GM19324 (cell line): ENCODE results near the gene SERPINB1.
"Not testable (repeated sequence)": the region's sequence is repeated elsewhere in the genome, so short reads cannot be mapped to it uniquely, and the experiment has no call there.

Experiments used
- ATAC-seq: cut with Tn5 transposase; IDR thresholded peaks from one replicate; pipeline ENCODE4 v1.9.1; 2021; ENCODE audit warnings: mild to moderate bottlenecking, moderate library complexity; ENCODE audit not compliant: unreplicated experiment, low FRiP score

Gene SERPINB1

DNA sequence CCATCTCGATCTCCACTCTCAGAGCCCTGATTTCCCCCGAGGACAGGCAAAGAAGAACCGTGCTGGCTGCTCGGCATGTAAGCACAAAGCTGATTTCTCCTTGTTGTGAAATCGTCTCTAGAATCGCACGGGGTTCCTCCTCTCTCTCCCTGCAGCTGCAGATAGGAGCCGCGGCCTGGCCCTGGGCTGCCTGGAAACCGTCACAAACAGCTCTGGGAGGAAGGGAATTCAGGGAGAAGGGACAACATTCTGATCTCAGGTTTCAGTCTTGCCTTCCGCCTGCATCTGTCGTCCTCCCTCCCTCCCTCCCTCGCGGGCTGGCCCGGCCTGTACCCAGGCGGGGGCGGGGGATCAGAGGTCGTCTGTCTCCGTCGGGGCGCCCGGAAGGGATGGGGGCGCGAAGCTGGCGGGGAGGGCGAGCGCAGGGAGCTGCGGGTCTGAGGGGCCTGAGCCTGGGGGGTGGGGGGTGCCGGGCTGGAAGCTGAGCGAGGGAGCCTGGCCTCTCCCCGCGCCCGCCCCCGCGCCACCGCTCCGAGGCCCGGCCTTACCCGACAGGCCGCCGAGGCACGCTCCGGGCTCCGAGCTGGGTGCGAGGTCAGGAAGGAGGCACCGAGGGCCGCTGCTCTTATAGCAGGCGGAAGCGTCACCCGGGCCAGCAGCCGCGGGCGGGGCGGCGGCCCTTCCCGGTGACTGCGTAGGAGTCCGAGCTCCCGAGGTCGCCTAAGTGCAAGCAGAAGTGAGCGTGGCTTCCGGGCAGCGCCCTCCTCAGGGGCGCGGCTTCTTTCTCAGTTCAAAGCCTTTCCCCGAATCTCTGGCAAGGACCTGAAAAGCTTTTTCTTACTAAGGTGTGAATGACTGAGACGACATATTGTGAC is at the start of gene SERPINB1:
Gene SERPINB1 (minus strand): TSS at position 600 of the 875 bp plus-strand sequence. CDS start 1,277 bp downstream, outside the sequence.
- peak; percentile 81 for ATAC-seq

DNA sequence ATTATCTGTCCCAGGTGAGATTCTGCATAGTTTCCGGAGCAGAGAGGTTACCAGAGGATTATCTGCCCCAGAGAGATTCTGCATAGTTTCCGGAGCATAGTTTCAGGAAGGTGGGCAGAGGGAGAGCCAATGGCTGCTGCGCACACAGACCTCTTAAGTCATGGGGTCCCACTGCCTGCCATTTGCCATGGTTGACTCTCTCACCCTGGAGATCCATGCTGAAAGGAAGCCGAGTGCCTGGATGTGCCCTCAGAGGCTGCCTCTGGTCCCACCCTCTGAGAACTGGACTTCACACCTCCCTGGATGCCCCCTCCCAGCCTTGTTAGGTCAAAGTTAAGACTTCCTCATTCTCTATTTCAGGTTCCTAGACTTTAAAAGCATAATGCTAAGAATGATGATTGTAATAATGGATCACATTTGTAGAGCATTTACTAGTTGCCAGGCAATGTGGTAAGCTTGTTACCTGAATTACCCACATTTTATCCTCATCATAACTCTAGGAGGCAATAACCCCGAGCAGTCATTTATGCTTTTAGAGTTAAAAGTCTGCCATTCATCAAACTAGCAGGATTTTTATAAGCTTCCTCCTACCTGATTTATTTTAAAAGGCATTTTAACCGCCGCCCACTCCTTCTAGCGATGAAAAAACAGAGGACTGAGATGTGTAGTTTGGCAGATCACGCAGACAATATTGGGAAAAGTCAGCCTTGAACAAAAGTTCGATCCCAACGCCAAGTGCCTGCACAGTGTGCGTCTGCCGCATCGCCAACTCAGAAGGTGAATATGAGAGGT is 49.5 kb upstream of the SERPINB1 start:
- ATAC-seq, result no peak

DNA sequence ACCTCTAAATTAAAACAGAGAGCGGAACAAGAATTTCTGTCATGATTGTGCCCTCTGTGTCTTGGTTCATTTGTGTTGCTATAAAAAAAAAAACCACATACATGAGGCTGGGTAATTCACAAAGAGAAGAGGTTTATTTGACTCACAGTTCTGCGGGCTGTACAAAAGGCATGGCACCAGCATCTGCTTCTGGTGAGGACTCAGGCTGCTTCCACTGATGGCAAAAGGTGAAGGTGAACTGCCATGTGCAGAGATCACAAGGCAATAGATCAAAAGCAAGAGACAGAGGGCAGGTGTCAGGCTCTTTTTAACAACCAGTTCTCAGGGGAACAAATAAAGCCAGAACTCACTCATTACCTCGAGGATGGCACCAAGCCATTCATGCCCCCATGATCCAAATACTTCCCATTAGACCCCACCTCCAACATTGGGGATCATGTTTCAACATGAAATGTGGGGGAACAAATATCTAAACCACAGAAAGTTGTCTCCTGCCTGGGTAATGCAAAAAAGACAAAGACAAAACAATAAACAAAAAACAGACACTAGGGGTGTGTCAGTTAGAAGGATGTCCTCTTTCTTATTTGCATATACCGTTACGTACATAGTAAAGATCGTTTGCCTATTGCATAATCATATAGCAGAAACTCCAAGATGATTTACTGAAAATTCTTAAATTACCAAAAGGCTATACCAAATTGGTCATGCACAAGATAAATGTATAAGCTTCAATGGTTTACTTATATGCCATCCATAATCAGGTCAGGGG is 44.5 kb upstream of the SERPINB1 start:
- no peak for ATAC-seq

DNA sequence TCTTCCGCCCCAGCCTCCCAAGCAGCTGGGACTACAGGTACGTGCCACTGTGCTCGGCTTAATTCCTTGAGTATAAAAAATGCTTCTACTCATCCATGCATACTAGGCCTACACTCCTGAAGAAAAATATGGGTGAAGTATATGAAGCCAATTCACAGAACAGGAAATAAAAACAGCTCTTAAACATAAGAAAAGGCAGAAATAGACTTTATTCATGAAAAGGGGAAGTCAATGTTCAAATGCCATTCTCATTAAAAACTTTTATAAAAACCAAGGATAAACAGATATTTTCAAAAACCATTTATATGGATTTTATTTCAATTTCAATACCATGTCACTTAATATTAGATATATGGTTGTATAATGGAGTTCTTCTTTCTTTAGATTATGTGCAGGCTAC is 43.1 kb upstream of the SERPINB1 start:
- ATAC-seq, result no peak

DNA sequence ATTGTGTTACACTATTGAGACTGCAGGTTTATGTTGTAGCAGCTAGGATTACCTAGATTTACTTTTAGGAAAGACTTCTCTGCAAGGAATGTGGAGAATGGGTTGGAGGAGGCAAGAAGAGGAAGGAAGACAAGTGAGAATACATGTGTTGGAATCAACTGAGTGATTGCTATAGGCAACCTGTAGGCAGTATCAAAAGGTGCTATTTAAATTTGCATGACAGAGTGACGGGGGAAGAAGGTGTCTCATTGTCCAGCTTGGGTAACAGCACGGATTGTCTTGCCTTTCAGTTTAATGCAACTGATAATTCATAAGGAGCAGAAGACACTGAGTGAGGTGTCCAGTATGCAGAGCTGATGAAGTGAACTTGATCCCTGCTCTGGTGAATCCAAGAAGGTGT is 42.0 kb upstream of the SERPINB1 start:
- no peak for ATAC-seq

DNA sequence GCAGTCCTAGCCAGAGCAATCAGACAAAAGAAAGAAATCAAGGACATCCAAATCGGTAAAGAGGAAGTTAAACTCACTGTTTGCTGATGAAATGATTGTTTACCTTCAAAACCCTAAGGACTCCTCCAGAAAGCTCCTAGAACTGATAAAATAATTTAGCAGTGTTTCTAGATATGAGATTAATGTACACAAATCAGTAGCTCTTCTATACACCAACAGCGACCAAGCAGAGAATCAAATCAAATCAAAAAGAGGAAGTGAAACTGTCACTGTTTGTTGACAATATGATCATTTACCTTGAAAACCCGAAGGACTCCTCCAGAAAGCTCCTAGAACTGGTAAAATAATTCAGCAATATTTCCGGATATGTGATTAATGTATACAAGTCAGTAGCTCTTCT is 39.8 kb upstream of the SERPINB1 start:
- peak; percentile 54 for ATAC-seq

DNA sequence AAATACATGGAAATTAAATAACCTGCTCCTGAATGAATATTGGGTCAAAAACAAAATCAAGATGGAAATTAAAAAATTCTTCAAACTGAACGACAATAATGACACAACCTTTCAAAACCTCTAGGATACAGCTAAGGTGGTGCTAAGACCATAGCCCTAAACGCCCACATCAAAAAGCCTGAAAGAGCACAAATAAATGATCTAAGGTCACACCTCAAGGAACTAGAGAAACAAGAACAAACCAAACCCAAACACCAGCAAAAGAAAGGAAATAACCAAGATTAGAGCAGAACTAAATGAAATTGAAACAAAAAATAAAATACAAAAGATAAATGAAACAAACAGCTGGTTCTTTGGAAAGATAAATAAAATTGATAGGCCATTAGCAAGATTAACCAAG is 38.5 kb upstream of the SERPINB1 start:
- not testable (repeated sequence) for ATAC-seq

DNA sequence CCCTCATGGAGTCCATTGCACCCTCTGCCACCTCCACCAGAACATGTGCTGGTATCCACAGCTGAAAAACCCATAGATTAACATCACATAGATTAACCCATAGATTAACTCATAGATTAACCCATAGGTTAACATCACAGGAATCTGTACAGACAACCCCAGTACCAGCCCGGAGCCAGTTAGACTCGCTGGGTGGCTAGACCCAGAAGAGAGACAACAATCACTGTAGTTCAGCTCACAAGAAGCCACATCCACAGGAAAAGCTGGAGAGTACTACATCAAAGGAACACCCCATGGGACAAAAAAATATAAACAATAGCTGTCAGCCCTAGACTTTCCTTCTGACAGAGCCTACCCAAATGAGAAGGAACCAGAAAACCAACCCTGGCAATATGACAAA is 36.3 kb upstream of the SERPINB1 start:
- ATAC-seq, result no peak

DNA sequence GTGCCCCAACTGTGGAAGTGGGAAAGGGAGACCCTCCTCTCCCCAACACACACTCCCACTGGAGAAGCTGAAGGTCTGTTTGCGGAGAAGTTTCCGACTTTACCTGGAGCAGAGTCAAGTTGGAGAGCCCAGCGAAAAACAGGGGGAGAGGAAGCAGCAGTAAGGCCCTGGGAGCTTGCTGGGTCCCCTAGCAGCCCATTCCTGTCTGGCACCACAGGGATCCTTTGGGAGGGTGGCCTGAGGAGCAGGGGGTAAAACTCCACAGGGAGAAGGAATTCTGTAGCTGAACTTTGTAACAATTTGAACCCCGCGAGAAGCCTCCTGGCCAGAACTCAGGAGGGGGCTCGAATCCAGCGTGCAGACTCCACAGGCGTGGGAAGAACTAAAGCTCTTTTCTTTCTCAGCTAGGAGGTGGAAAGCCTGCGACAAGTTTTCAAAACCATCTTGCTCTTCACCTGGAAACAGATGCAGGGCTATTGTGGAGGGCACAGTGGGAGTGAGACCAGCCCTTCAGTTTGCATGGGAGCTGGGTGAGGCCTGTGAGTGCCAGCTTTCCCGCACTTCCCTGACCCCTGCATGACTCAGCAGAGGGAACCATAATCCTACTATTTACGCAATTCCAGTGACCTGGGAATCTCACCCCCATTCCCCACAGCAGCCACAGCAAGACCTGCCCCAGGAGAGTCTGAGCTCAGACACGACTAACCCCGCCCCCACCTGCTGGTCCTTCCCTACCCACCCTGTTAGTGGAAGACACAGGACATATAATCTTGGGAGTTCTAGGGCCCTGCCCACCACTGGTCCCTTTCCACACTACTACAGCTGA is 35.6 kb upstream of the SERPINB1 start:
- no peak for ATAC-seq

DNA sequence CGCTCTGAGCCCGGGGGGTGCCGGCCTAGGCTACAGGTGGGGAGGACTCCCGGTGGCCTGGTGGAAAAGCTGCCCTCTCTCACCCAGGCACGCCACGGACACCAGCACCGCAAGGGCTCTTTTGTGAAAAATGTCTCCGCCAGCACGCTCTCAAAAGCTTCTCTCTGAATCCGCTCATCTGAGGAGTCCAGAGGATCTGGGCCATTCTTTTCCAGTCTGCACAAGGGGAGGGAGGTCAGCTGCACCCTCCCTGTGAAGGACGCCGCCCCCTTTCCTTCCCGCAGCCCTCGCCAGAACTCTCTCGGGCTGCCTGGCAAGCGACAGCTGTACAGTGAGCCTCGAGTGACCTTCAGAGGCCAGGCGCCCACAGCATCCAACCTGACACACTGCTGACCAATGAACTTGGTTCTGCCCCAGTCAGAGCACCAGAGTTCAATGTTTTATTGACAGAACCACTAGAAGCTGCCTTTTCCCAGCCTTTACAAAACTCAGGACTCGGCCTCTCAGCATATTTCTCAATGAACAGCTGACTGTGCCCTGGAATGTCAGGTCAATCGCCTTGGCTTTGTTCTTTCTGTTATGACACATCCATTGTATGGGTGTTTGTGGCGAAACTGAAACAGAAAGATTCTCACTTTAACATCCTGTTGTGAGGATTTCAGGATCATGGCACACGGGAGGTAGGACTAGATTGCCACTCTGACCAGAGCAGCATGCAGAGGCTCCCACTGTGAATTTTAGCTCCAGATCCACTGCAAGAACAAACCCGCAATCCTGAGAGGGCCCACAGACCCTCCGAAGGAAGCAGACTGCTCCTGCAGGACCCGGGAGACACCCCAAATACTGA is 34.8 kb upstream of the SERPINB1 start:
- no peak for ATAC-seq

DNA sequence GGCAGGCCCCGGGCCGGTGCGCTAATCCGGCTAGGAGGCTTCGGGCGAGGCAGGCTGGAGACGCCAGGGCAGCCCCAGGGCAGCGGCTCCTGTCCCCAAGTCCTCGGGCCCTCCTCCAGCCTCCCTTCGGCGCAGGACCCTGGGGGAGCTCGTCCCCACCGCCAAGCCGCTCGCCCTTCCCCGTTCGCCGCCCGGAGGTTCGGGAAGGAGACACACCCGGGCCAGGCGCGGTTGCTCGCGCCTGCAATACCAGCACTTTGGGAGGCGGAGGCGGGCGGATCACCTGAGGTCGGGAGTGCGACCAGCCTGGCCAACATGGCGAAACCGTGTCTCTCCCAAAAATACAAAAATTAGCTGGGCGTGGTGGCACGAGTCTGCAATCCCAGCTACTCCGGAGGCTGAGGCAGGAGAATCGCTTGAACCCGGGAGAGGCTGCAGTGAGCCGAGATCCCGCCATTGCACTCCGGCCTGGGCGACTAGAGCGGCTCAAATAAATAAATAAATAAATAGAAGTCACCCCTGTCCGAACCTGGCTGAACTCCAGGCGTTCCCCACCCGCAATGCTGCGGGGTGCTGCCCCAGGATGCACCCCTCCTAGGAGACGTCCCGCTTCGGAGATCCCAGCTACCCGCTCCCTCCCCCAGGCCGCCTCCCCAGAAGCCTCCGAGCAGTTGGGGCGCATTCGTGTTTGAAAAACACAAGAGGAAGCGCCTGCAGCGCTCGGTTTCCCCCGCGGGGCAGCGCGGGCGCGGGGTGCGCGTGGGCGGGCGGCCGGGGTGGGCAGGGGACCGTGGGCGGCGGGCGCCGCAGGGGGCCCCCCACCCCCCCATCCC is 33.9 kb upstream of the SERPINB1 start:
- ATAC-seq, result no peak

DNA sequence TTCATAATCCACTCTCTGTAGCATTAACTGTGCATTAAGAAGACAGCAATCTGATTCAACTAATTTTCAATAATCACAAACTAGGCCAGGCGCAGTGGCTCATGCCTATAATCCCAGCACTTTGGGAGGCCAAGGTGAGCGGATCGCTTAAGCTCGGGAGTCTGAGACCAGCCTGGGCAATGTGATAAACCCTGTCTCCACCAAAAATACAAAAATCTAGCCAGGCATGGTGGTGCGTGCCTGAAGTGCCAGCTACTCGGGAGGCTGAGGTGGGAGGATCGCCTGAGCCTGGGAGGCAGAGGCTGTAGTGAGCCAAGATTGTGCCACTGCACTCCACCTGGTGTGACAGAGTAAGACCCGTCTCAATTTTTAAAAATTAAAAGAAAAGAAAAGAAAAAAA is 32.0 kb upstream of the SERPINB1 start:
- ATAC-seq, result no peak

DNA sequence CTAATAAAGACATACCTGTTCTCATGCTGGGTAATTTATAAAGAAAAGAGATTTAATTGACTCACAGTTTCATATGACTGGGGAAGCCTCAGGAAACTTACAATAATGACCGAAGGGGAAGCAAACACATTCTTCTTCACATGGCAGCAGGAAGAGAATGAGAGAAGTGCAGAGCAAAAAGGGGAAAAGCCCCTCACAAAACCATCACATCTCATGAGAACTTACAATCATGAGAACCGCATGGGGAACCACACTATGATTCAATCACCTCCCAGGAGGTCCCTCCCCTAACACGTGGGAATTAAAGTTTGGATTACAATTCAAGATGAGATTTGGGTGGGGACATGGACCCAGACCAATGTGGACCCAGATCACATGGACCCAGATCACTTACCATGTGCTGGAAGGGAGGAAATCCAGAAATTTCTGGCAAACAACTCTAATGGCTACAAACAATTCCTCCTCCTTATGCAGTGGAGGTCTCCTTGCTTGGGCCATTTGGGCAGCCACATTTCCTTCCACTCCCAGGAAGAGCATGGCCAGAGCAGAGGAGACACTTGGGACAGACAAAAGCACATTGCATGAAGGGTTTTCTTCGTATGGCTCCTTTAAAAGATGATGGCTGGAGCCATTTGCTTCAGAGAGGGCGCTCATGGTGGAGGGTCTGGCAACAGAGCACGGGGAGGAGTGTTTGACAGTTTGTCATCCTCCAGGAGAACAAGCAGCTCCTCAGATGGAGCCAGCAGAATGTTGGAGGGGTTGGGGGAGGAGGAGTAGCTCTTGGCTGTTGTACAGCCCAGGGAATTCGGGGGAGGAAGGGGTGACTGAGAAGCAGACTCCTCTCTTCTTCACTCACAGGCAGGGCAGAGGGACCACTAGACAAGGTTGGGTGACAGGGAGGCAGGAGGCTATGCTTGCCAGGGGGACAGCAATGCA is 31.0 kb upstream of the SERPINB1 start:
- ATAC-seq, result no peak

DNA sequence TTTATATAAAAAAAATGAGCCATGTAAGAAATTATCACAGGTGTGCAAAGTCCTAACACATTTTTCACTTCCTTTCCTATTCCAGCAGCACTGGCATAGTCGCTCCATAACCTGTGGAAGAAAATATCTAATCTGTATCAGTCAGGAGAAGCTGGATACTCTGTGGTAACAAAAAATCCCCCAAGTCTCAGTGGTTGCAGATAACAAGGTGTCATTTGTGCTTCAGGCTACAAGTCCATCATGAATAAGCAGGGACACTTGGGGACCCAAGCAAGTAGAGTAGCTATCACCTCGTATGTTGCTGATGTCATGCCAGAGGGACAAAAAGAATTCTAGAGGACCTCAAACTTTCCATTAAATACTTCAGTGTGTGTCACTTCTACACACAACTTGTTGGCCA is 30.3 kb upstream of the SERPINB1 start:
- ATAC-seq, result no peak

DNA sequence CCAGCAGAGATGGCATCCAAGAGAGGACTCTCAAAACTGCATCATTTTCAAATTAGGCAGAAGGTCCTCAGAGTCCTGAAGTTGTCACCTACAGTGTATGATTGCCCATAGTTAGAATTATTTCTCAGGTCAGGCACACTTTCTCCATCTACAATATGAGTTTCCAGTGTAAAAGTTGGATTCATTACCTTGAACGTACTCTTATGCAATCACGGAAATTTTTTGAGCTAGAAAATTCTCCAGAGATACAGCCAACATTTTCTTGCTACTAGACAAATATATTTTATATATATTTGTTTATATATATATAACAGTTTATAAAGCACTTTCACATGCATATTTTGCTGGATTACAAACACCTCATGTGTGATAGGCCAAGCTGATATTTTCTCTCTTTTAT is 29.4 kb upstream of the SERPINB1 start:
- ATAC-seq, result no peak

DNA sequence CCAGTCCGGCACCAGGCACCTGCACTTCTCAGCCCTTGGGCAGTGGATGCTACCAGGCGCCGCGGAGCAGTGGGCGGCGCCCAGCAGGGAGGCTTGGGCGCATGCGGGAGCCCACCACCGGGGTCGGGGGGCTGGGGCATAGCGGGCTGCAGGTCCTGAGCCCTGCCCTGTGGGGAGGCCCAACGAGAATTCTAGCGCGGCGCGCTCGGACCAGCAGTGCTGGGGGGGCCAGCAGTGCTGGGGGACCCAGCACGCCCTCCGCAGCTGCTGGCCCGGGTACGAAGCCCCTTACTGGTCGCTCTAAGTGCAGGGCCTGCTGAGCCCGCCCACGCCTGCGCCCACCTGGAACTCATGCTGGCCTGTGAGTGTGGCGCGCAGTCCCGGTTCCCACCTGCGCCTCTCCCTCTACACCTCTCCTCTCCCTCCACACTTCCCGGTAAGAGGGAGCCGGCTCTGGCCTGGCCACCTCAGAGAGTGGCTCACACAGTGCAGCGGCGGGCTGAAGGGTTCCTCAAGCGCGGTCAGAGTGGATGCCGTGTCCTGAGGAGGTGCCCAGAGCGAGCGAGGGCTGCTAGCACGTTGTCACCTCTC is 28.5 kb upstream of the SERPINB1 start:
- no peak for ATAC-seq

DNA sequence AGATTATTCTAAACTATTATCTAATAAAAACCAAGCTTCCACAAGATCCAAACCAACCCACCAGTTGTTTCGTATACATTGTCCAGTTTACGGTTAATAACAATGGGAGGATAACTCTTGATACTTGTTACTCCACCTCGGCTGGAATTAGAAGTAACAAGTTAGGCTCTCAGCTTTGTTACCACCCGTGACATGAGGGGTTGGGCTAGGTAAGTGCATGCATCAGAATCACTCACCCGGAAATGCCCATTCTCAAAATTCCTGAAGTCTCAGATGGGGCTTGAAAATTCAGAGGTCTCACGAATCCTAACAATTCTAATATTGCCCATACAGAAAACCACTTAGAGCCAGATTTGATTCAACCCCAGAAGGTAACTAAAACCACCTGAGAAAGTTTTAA is 27.0 kb upstream of the SERPINB1 start:
- no peak for ATAC-seq
